Dermis blood vessel endothelial cell (primary cell): ENCODE results near the gene IGSF21. TPM values are rescaled to one million over a fixed set of nuclear protein-coding genes. Genes with fewer than 3 reads are reported as not detected.
"Not testable (repeated sequence)": the region's sequence is repeated elsewhere in the genome, so short reads cannot be mapped to it uniquely, and the experiment has no call there.

Experiments
- DNase-seq: peaks from one replicate; pipeline ENCODE4 v3.0.0; 2010
- total RNA-seq: library from RNA; depleted of rRNA; stranded (reverse); fragments of >200 nt; gene quantifications from 2 replicates; pipeline ENCODE4 v1.2.3, GENCODE V29; 2014

Gene IGSF21
- total RNA-seq, 1 donor from 2014 or later = not detected

- no peak for DNase-seq
Observed at GRCh38 chr1:18410407-18410806, 302.8 kb downstream of the IGSF21 start.

DNA sequence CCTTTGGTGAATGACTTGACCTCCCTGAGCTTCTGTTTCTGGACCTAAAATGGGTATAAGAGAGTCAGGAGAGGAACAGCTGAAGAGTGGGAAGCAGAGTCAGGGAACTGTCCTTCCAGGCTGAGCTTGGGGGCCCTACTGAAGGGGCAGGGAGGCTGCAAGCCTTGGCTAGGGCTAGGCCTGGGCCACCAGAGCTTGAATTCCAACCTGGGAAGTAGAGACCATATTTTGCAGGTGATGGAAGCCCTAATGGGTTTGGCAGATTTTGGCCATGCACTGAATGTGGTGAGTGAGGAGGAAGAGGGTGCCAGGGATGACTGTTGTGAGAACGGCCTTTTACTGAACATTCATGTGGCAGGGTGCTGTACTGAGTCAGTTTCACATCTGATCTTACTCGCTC is 303.7 kb downstream of the IGSF21 start:
- no peak for DNase-seq

DNA sequence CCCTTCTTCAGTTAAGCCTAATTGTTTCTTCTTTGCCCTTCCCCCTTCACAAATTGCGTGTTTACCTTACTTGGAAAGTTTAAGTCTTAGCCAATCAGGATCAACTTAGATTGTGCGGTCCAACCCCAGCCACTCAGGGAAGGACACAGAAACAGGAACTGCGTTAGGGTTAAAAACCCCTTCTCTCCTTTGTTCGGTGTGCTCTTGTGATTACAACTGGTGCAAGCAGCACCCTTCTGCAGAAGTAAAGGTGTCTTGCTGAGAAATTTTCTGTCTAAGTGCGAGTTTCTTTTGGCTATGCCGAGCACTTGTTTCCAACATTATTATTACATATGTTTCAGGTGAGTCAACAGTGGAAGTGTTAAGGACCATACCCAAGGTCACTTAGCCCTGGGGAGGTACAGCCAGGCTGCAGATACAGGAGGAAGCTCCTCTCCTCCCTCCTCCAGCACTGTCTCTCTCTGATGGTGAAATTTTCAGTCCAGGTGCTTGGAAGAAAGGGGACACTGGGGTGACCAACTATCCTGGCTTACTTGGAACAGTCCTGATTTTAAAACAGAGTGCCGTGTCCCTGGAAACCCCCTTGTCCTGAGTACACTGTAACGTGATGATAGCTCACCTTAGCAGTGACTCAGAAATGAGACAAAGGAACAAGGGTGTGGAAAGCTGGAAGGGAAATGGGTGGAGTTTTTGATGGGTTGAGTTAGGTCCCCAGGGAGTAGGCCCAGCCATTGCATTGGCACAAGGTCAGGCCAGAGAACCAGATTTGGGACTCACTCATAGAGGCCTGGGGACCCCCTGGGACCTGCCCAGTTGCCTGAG is 304.4 kb downstream of the IGSF21 start:
- no peak for DNase-seq

DNA sequence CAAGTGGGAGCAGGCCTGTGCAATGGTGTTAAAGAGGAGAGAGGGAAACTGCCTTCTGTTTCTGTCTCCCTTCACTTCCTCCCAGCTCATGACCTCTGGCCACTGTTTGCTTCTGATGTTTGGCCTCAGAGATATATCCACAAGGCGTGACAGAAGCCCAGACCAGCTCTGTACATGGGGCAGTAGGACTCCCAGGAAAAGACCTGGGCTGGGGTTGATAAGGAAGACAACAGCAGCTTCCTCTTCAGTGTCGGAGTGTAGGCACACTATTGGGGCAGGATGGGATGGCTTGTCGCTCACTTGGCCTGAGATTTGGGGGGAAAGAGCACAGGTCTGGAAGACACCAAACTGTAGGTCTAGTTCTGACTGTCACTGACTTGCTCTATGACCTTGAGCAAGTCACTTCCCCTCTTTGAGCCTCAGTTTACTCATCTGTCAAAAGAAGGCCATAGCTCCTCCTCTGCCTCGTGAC is 305.3 kb downstream of the IGSF21 start:
- no peak for DNase-seq

DNA sequence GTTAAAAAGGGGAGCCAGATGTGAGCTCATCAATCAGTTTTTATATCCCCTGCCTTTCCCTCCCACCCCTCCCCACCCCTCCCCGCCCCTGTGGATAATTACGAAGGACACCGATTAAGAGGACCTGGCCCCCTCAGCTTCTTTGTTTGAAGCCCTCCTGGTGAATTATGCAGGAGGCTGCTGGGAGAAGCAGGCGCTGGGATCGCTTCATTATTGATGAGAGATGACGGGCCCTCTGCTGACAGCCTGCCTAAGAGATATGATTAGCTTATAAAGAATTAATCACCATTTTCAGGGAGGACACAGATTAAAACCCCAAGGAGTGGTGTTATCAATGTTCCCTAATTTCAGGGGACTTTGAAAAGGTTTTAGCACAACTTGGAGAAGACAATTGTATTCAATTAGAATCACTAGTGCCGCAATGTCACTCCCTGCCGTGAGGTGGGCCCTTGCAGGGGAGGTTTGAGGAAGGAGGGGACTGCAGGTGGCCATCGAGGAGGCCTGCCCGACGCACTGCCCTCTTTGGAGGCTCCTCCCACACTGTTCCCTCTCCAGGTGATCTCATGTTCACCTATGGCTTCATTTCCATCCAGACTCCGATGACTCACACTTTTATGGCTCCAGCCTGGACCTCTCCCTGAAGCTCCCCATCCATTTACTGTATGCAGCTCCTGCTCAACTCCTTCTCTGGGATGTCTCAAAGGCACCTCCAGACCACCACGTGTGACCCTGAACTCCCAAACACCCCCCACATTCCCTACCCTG is 306.1 kb downstream of the IGSF21 start:
- DNase-seq = no peak

DNA sequence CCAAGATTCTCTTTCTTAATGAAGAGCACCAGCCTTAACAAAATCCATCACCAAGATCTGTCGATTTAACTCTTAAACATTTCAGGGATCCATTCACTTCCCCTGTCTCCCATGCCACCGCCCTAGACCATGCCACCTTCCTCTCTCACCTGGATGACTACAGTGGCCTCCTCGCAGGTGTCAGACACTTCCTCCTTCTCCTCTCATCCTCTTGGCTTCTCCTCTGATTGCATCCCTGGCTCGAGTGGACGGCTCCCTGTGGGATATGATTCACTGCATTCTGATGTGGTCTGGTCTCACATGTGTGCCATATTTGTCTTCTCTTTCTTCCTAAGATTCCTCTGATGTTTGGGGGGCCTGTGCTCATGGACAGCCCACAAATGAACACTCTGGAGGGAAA is 306.7 kb downstream of the IGSF21 start:
- no peak for DNase-seq

- no peak for DNase-seq
Observed at GRCh38 chr1:18414872-18415447, 307.4 kb downstream of the IGSF21 start.

DNA sequence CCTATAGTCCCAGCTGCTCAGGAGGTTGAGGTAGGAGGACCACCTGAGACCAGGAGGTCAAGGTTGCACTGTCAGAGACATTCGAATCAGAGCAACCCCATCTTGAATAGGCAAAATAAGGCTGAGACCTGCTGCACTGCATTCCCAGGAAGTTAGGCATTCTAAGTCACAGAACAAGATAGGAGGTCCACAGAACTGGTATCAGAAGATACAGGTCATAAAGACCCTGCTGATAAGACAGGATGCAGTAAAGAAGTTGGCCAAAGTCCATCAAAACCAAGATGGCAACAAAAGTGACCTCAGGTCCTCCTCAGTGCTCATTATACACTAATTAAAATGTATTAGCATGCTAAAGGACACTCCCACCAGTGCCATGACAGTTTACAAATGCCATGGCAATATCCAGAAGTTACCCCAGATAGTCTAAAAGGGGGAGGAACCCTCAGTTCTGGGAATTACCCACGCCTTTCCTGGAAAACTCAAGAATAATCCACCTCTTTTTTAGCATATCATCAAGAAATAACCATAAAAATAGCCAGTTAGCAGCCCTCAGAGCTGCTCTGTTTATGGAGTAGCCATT is 307.9 kb downstream of the IGSF21 start:
- DNase-seq = no peak

DNA sequence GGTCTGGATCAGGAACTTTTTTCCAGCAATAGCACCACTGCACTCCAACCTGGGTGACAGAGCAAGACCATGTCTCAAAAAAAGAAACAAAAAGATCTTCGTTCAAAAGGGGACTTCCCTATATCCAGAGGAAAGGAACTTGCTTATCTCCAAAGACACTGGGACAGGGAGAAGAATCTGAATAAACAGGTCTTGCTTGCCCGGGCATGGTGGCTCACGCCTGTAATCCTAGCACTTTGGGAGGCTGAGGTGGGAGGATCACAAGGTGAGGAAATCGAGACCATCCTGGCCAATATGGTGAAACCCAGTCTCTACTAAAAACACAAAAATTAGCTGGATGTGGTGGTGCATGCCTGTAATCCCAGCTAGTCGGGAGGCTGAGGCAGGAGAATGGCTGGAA is 308.5 kb downstream of the IGSF21 start:
- not testable (repeated sequence) for DNase-seq

GRCh38 chr1:18417316-18418269 is 310.0 kb downstream of the IGSF21 start:
- DNase-seq = no peak

DNA sequence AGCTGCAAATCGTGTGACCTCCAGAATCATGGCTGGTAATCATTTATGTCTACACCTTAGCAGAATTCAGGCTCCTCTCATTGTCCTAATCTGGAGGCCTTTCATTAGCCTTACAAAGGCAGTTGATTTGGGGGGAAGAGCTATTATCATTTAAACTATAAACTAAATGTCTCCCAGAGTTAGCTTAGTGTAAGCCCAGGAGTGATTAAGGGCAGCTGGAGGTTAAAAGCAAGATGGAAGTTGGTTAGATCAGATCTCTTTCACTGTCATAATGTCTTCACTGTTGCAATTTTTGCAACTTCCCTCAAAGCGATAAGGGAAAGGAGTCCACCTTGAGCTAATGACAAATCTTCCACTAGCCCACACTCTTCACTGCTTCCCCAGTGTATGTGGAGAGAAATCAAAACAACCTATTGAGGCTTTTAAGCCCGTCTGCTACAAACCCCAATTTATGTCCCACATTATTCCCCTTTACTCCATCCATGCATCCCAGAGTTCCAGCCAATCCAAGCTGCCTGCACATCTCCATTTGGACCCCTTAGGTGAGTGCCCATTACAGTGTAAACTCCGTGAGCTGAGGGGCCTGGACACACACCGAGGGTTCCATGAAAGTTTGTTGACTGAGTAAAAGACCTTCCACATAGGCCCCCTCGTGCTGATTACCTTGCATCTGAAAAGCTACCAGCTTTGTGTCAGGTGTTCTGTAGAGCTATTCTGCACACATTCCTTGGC is 311.7 kb downstream of the IGSF21 start:
- no peak for DNase-seq

GRCh38 chr1:18419845-18420184 is 312.2 kb downstream of the IGSF21 start:
- no peak for DNase-seq

DNA sequence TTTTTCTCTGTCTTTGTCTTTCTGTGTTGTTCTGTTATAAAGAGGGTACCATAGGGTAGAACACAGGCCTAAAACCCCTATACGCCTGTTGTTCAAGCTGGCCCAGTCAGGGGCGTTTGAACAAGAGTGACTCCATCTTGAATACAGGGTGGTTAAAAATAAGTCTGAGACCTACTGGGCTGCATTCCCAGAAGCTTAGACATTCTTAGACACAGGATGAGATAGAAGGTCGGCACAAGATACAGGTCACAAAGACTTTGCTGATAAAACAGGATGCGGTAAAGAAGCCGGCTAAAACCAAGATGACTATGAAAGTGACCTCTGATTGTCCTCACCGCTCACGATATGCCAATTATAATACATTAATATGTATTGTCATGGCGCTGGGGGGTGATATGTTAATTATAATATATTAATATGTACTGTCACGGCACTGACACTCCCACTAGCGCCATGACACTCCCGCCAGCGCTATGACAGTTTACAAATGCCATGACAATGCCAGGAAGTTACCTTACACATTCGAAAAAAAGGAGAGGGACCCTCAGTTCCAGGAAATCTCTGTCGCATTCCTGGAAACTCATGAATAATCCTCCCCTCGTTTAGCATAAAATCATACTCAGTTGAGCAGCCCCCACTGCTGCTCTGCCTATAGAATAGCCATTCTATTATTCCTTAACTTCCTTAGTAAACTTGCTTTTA is 314.6 kb downstream of the IGSF21 start:
- no peak for DNase-seq

- no peak for DNase-seq
Observed at GRCh38 chr1:18422954-18423353, 315.4 kb downstream of the IGSF21 start.

DNA sequence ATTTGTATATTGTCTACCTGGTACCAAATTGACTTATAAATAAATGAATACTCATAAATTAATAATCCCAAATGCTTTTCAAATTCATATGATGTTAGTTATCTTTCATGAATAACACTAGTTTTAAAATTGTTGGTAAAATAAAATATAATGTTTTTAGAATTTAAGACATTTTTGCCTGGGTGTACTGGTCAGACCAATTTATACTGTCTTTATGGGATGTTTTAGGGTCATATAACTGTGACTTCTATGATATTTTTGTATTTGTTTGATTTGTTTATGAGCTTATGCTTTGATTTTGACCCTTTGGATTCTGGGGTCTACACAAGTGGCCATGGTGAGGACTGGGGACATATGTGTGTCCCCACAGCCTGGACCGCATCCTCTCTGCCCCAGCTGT is 319.0 kb downstream of the IGSF21 start:
- DNase-seq = no peak
